ENCODE measurements around the gene WAC. TPM values are rescaled to one million over a fixed set of nuclear protein-coding genes. Genes with fewer than 3 reads are reported as not detected.

WAC gene
- total and polyA plus RNA-seq, 9 donors: 60.5 to 164 (median 113) TPM

- no peaks in the 10 kb centered on the region for H3K27me3 ChIP-seq
- intact Hi-C loops (cut with DNase I): loop anchor here in 1 of 4 donors (10.0 kb wide), 1 partner anchor 672 kb away; no protein-coding TSS in a partner anchor
- no peaks in the 10 kb centered on the region for H3K36me3 ChIP-seq
- TF ChIP-seq, protein P1, sequence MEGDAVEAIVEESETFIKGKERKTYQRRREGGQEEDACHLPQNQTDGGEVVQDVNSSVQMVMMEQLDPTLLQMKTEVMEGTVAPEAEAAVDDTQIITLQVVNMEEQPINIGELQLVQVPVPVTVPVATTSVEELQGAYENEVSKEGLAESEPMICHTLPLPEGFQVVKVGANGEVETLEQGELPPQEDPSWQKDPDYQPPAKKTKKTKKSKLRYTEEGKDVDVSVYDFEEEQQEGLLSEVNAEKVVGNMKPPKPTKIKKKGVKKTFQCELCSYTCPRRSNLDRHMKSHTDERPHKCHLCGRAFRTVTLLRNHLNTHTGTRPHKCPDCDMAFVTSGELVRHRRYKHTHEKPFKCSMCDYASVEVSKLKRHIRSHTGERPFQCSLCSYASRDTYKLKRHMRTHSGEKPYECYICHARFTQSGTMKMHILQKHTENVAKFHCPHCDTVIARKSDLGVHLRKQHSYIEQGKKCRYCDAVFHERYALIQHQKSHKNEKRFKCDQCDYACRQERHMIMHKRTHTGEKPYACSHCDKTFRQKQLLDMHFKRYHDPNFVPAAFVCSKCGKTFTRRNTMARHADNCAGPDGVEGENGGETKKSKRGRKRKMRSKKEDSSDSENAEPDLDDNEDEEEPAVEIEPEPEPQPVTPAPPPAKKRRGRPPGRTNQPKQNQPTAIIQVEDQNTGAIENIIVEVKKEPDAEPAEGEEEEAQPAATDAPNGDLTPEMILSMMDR (IDR thresholded peaks at IDR 0.05): no peak
- TF ChIP-seq EP300 (IDR thresholded peaks at IDR 0.05) (no peak), POLR2A (IDR thresholded peaks at IDR 0.05) (no peak)
- no peaks in the 10 kb centered on the region for H3K9me3 ChIP-seq
- H3K4me1 ChIP-seq (ENCODE audit: insufficient read depth): no peaks in the 10 kb centered on the region
- no peak for DNase-seq
- no peak overlapping the region for H3K4me3 ChIP-seq
- H3K27ac ChIP-seq: no peak overlapping the region
- 18 to 48% (median 37%) methylated on average over 1 of the region's 1 CpG for WGBS, 3 donors
Measured at GRCh38 chr10:28632584-28632945, 99.6 kb downstream of the WAC start.

- no peaks in the 10 kb centered on the region for H3K27me3 ChIP-seq
- no peaks in the 10 kb centered on the region for H3K36me3 ChIP-seq
- WGBS, 3 donors: 71 to 91% (median 77%) methylated on average over 6 of the region's 6 CpGs
- no peak overlapping the region for H3K27ac ChIP-seq
- no peaks in the 10 kb centered on the region for H3K4me1 ChIP-seq (ENCODE audit: insufficient read depth)
- TF ChIP-seq EP300 (IDR thresholded peaks at IDR 0.05) (no peak), POLR2A (IDR thresholded peaks at IDR 0.05) (no peak)
- TF ChIP-seq, protein P1 (IDR thresholded peaks at IDR 0.05): no peak
- no peak overlapping the region for H3K4me3 ChIP-seq
- intact Hi-C loops (cut with DNase I): loop anchor here in 1 of 4 donors (10.0 kb wide), 1 partner anchor 671 kb away; no protein-coding TSS in a partner anchor
- no peaks in the 10 kb centered on the region for H3K9me3 ChIP-seq
- DNase-seq: no peak
Measured at GRCh38 chr10:28633750-28634149, 100.8 kb downstream of the WAC start.

- no peaks in the 10 kb centered on the region for H3K9me3 ChIP-seq
- TF ChIP-seq, protein P1 (IDR thresholded peaks at IDR 0.05): no peak
- TF ChIP-seq EP300 (IDR thresholded peaks at IDR 0.05): no peak
- no peak for TF ChIP-seq POLR2A (IDR thresholded peaks at IDR 0.05)
- H3K4me3 ChIP-seq: no peak overlapping the region
- H3K27ac ChIP-seq: no peak overlapping the region
- intact Hi-C loops (cut with DNase I): loop anchor here in 1 of 4 donors (10.0 kb wide), 1 partner anchor 667 kb away; no protein-coding TSS in a partner anchor
- 32 to 49% (median 42%) methylated on average over 5 of the region's 5 CpGs for WGBS, 3 donors
- H3K27me3 ChIP-seq: no peaks in the 10 kb centered on the region
- H3K36me3 ChIP-seq: no peaks in the 10 kb centered on the region
- no peaks in the 10 kb centered on the region for H3K4me1 ChIP-seq (ENCODE audit: insufficient read depth)
- no peak for DNase-seq
Measured at GRCh38 chr10:28637346-28637745, 104.4 kb downstream of the WAC start.

DNA sequence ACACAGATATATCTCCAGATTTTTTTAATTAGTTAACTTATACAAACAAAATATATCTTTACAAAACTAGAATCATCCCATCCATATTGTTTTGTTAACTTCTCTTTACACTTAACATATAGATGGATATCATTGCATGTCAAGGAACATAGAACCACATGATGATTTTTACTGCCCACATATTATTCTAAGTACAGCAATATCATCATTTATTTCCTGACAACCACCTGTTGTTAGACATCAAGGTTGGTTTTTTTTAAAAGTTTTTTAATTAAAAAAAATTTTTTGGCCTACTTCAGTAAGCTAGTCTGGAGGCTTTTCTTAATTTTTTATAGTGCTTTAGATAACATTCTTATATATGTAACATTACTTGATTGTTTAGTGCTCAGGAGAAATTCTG is 105.5 kb downstream of the WAC start:
- no peaks in the 10 kb centered on the region for H3K4me1 ChIP-seq (ENCODE audit: insufficient read depth)
- H3K4me3 ChIP-seq: no peak overlapping the region
- H3K27me3 ChIP-seq: no peaks in the 10 kb centered on the region
- no peak for TF ChIP-seq POLR2A (IDR thresholded peaks at IDR 0.05)
- TF ChIP-seq, protein P1 (IDR thresholded peaks at IDR 0.05): no peak
- DNase-seq: no peak
- no peak overlapping the region for H3K27ac ChIP-seq
- no peaks in the 10 kb centered on the region for H3K36me3 ChIP-seq
- intact Hi-C loops (cut with DNase I): loop anchor here in 1 of 4 donors (10.0 kb wide), 1 partner anchor 666 kb away; no protein-coding TSS in a partner anchor
- no peaks in the 10 kb centered on the region for H3K9me3 ChIP-seq
